ENCODE results near the gene FBN3.

Gene FBN3

GRCh38 chr19:8074501-8074900 lies 74.9 kb downstream of the FBN3 start:
- H3K4me3 ChIP-seq (ENCODE audit: low read depth, low read length): no peak overlapping the region
- no peak for TF ChIP-seq CTCF (conservative IDR thresholded peaks at IDR 0.05; ENCODE audit: low read depth, low read length)
- peak; percentile 13 for DNase-seq (ENCODE audit: low read depth)

GRCh38 chr19:8071912-8072311 lies 77.5 kb downstream of the FBN3 start:
- TF ChIP-seq CTCF (conservative IDR thresholded peaks at IDR 0.05; ENCODE audit: low read depth, low read length): no peak
- H3K4me3 ChIP-seq (ENCODE audit: low read depth, low read length): no peak overlapping the region

GRCh38 chr19:8069096-8069973 lies 80.1 kb downstream of the FBN3 start:
- peak; percentile 70 for TF ChIP-seq CTCF (conservative IDR thresholded peaks at IDR 0.05; ENCODE audit: low read depth, low read length)
- H3K4me3 ChIP-seq (ENCODE audit: low read depth, low read length): no peak overlapping the region
- DNase-seq (ENCODE audit: low read depth): no peak

More at GRCh38 chr19:8071912-8072311, 77.5 kb downstream of the FBN3 start:
- no peak for DNase-seq (ENCODE audit: low read depth)

- H3K4me3 ChIP-seq (ENCODE audit: low read depth, low read length): no peak overlapping the region
- no peak for TF ChIP-seq CTCF (conservative IDR thresholded peaks at IDR 0.05; ENCODE audit: low read depth, low read length)
- DNase-seq (ENCODE audit: low read depth): no peak
These were observed 83.5 kb downstream of the FBN3 start for GRCh38 chr19:8065875-8066261.

- DNase-seq (ENCODE audit: low read depth): no peak
- TF ChIP-seq CTCF (conservative IDR thresholded peaks at IDR 0.05; ENCODE audit: low read depth, low read length): no peak
- H3K4me3 ChIP-seq (ENCODE audit: low read depth, low read length): no peak overlapping the region
These were observed 84.2 kb downstream of the FBN3 start for GRCh38 chr19:8064911-8065874.

- no peak for DNase-seq (ENCODE audit: low read depth)
- no peak for TF ChIP-seq CTCF (conservative IDR thresholded peaks at IDR 0.05; ENCODE audit: low read depth, low read length)
- H3K4me3 ChIP-seq (ENCODE audit: low read depth, low read length): no peak overlapping the region
These were observed 91.7 kb downstream of the FBN3 start for GRCh38 chr19:8057545-8058270.

All from choroid plexus epithelial cell (primary cell).